Choroid plexus epithelial cell (primary cell): Measurements from ENCODE around the gene DDX39B.
"Not testable (repeated sequence)": the region's sequence is repeated elsewhere in the genome, so short reads cannot be mapped to it uniquely, and the experiment has no call there.

Experiments
- DNase-seq: peaks from one replicate; pipeline ENCODE4 v3.0.0-alpha.2; 2010; ENCODE audit warnings: low read depth
- H3K4me3 ChIP-seq: 2 replicates; pipeline ENCODE4 v1.5.1; 2011; ENCODE audit warnings: low read depth, mild to moderate bottlenecking, control low read depth, low read length, moderate library complexity
- TF ChIP-seq, protein P1 (sequence below): conservative IDR thresholded peaks from 2 replicates; pipeline ENCODE4 v1.5.1; 2011; ENCODE audit warnings: low read depth, mild to moderate bottlenecking, control low read depth, inconsistent platforms, low read length, moderate library complexity

DDX39B gene

DNA sequence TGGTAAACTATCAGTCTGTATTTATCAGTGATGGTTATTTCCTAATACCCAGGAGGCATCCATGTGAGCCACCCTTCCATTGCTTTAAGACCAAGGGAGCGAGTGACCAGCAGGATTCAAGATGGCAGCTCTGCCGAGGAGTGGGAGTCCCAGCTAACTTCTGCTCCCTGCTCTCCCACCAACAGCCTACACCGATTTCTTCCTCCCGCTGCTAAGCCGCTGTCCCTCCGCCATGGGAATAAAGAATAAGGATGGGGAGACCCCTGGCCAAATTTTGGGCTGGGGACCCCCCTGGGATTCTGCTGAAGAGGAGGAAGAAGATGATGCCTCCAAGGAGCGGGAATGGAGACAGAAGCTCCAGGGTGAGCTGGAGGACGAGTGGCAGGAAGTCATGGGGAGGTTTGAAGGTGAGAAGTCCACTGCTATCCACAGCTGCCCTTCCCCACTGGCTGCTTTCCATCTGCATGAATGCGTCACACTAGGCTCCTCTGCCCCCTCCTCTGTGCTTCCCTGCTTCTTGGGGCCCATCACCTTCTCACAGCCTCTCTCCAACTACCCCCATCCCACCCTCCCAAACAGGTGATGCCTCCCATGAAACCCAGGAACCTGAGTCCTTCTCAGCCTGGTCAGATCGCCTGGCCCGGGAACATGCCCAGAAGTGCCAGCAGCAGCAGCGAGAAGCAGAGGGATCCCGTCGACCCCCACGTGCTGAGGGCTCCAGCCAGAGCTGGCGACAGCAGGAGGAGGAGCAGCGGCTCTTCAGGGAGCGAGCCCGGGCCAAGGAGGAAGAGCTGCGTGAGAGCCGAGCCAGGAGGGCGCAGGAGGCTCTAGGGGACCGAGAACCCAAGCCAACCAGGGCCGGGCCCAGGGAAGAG, 15.9 kb upstream of the DDX39B start:
- no peak for DNase-seq
- no peak overlapping the region for H3K4me3 ChIP-seq
- TF ChIP-seq, protein P1, sequence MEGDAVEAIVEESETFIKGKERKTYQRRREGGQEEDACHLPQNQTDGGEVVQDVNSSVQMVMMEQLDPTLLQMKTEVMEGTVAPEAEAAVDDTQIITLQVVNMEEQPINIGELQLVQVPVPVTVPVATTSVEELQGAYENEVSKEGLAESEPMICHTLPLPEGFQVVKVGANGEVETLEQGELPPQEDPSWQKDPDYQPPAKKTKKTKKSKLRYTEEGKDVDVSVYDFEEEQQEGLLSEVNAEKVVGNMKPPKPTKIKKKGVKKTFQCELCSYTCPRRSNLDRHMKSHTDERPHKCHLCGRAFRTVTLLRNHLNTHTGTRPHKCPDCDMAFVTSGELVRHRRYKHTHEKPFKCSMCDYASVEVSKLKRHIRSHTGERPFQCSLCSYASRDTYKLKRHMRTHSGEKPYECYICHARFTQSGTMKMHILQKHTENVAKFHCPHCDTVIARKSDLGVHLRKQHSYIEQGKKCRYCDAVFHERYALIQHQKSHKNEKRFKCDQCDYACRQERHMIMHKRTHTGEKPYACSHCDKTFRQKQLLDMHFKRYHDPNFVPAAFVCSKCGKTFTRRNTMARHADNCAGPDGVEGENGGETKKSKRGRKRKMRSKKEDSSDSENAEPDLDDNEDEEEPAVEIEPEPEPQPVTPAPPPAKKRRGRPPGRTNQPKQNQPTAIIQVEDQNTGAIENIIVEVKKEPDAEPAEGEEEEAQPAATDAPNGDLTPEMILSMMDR: no peak

GRCh38 chr6:31556307-31556706, 14.5 kb upstream of the DDX39B start:
- no peak overlapping the region for H3K4me3 ChIP-seq
- DNase-seq: no peak
- TF ChIP-seq, protein P1: no peak

GRCh38 chr6:31551371-31551770, 9.6 kb upstream of the DDX39B start:
- TF ChIP-seq, protein P1: peak; percentile 64
- H3K4me3 ChIP-seq: not testable (repeated sequence)
- DNase-seq: peak; percentile 70

- H3K4me3 ChIP-seq: peak overlapping the region; percentile 66
- no peak for DNase-seq
- TF ChIP-seq, protein P1: no peak
Measured at GRCh38 chr6:31548544-31548873, 6.7 kb upstream of the DDX39B start.

- H3K4me3 ChIP-seq: peak overlapping the region; percentile 66
- no peak for DNase-seq
- TF ChIP-seq, protein P1: no peak
Measured at GRCh38 chr6:31547727-31548543, 6.1 kb upstream of the DDX39B start.

GRCh38 chr6:31546958-31547726, 5.3 kb upstream of the DDX39B start, which contains the start of gene NFKBIL1:
TSS of gene NFKBIL1 (plus strand) at chr6:31547608. CDS start at chr6:31547695, 87 bp downstream.
- peak within 1 kb of the TSS; percentile 66 for H3K4me3 ChIP-seq
- DNase-seq: peak; percentile 99
- TF ChIP-seq, protein P1: no peak
